ENCODE measurements around the gene MYO1H. TPM values are rescaled to one million over a fixed set of nuclear protein-coding genes. Genes with fewer than 3 reads are reported as not detected.

Gene MYO1H
- total RNA-seq, 1 experiment from 2014 or later = 0.26 TPM

GRCh38 chr12:109466305-109466704 lies 118.6 kb downstream of the MYO1H start:
- Histone ChIP-seq H3K9me3 (ENCODE audit: control insufficient read depth, low read depth, low read length) (no peaks in the 10 kb centered on the region), H3K56ac (ENCODE audit: insufficient read length, low read depth, low read length) (no peak overlapping the region), H3K4ac (ENCODE audit: low read depth, low read length) (no peak overlapping the region), H3K27ac (ENCODE audit: insufficient read length, low read depth, low read length) (no peak overlapping the region), H3K79me2 (ENCODE audit: insufficient read depth, low read length) (peaks cover 36% of the 10 kb centered on the region; the same call in 1 of the 2 replicates), H2AK5ac (ENCODE audit: insufficient read length, low read length) (no peak overlapping the region), H3T11ph (ENCODE audit: low read length) (no peak overlapping the region), H4K20me1 (ENCODE audit: control insufficient read depth, insufficient read depth, insufficient read length) (peaks cover 2% of the 10 kb centered on the region), H3K23ac (ENCODE audit: insufficient read length, low read depth, low read length) (no peak overlapping the region), H4K91ac (ENCODE audit: insufficient read length, low read depth, low read length) (no peak overlapping the region), H3K23me2 (ENCODE audit: insufficient read length, low read depth, low read length, poor library complexity, severe bottlenecking) (no peaks in the 10 kb centered on the region), H3K18ac (ENCODE audit: insufficient read length, low read depth, low read length) (no peak overlapping the region), H4K8ac (replicated peaks; ENCODE audit: insufficient read length, low read depth, low read length) (no peak overlapping the region), H3K4me2 (ENCODE audit: insufficient read depth, insufficient read length, low read length) (no peak overlapping the region), H2BK15ac (ENCODE audit: low read depth, low read length) (no peak overlapping the region), H4K5ac (ENCODE audit: insufficient read length, low read depth, low read length) (no peak overlapping the region), H3K27me3 (ENCODE audit: insufficient read depth, low read length) (no peaks in the 10 kb centered on the region), H3K14ac (ENCODE audit: insufficient read depth, low read length) (no peak overlapping the region), H2AFZ (ENCODE audit: low read length) (no peak overlapping the region), H3K79me1 (ENCODE audit: insufficient read depth, low read depth, low read length, poor library complexity, severe bottlenecking) (peaks cover 8% of the 10 kb centered on the region), H2BK12ac (ENCODE audit: insufficient read length, low read depth, low read length) (no peak overlapping the region), H2BK120ac (ENCODE audit: low read depth, low read length, poor library complexity, severe bottlenecking) (no peak overlapping the region), H3K9ac (ENCODE audit: extremely low read depth, insufficient read length, low read length) (no peak overlapping the region), H2BK5ac (ENCODE audit: insufficient read length, low read length) (no peak overlapping the region), H3K4me1 (ENCODE audit: insufficient read depth, low read length) (peaks cover 17% of the 10 kb centered on the region), H2BK20ac (ENCODE audit: low read depth, low read length, poor library complexity, severe bottlenecking) (no peak overlapping the region)
- Mint-ChIP-seq H3K4me3 (no peak overlapping the region), H3K4me1 (peaks cover 51 to 65% of the 10 kb centered on the region in 2 experiments), H3K36me3 (ENCODE audit: insufficient read depth in 1 of 3, low read depth in 3 of 3) (peaks cover 20 to 48% (median 37%) of the 10 kb centered on the region in 3 experiments; a peak in 6 of 7 replicates), H3K9me3 (no peaks in the 10 kb centered on the region), H3K27me3 (ENCODE audit: low read depth) (no peaks in the 10 kb centered on the region), H3K27ac (peak overlapping the region in 2 of 3 experiments; percentile 8 to 56; a peak in 2 of 7 replicates)
- DNase-seq = no peak
- WGBS (ENCODE audit: extremely low coverage, insufficient read length, low lambda C conversion rate) = no CpG with 5 or more reads among the region's 2 CpGs
- no peak for TF ChIP-seq CTCF (conservative IDR thresholded peaks at IDR 0.05)

Measured in H9 (cell line).